ENCODE data around the gene APOL1. TPM values are rescaled to one million over a fixed set of nuclear protein-coding genes. Genes with fewer than 3 reads are reported as not detected.

Gene APOL1
- polyA plus RNA-seq, 1 donor = 7.0 TPM

DNA sequence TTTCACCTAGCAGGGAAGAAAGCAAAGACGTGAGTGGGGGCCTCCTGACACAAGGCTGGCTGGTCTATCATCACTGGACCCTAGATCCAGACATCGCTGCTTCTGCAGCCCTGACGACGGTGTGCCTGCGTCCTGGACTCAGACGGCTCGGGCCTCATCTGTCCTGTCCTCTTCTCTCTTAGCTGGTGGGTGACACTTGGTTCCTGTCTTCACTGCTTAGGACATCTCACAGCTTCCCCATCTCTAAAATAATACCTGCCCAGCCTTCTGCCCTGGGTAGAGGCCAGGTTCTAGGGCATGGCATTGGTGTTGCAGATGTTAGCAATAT is 41.3 kb downstream of the APOL1 start:
- no peak for DNase-seq

DNA sequence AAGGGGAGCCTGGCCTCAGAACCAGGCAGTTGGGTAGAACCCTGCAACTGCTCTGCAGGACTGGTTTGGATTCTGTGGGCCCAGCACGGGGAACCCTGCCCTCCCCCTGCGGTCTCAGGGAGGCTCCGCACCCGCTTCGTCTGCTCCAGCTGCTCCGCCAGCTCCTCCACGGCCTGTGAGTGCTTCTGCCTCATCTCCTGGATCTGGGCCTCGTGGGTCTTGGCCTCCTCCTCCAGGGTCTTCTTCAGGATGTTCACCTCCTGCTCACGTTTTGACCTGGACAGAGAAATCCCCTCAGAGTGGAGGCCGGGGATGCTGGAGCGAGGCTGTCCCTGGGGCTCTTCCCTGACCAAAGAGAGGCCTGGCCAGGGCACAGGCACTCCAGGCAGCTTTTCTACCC is 41.9 kb downstream of the APOL1 start:
- DNase-seq = no peak

DNA sequence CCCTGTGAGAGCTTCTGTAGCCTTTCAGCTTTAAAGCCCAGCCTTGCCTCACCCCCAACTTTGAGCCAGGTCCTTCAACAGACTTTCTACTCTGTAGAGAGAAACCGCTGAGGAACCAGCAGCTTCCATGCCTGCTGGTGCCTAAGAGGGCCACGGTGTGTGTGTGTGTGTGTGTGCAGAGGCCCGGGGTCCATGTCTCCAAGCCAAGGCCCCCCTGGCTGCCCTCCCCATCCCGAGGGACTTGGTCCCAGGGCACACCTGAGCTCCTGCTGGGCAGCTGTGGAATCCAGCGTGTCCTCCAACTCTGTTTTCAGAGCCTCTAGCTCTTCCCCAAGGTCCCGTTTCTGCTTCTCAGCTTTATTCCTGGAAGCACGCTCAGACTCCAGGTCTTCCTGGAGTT is 42.3 kb downstream of the APOL1 start:
- DNase-seq = no peak

DNA sequence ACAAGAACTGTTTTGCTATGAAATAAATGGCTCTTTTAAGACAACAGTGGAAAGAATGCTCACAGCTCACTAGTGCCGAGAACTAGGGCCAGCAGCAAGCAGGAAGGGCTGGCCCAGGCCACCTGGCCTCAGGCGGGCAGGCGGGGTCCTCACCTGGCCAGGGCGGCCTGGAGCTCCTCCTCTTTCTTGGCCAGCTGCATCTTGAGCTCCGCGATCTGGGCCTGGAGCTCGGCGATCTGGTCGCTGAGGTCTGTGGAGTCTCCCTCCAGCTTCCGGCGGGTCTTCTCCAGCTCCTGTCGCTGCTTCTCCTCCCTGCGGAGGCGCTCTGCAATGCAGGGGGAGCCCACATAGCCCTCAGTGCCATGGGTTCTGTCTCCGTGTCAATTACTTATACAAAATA is 43.8 kb downstream of the APOL1 start:
- DNase-seq = no peak

DNA sequence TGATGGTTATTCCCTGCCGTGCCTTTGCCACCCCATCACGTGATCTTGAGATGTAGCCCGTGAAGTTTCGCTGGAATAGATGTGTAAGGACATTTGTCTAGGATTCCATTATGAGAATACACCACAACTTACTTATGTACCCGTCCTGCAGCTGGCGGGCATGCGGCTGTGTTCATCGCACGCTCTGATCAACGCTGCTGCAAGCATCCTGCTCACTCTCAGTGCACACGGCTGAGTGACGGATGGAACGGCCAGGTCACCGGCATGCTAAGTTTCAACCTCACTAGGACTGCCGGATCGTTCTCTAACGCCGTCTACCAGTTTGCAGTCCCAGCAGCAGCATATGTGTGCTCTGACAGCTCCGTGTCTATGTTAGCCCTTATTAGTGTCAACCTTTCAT is 44.6 kb downstream of the APOL1 start:
- DNase-seq = no peak

DNA sequence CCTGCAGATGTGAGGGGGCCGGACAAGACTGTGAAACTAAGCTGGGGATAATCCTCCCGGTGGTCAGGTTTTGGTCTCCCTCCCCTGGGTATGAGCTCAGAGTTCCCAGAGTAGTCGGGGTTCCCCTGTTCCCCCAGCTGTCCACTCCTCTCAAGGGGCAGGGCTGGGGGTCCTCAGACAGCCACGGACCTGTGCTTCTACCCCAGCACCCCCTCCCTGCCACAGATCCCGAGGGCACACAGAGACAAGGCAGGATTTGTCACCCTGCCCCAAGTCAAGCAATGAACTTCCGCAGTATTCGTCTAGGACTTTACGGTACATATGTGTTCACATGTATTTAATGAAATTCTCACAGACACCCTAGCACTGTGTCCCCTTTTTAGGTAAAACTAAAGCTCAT is 45.2 kb downstream of the APOL1 start:
- no peak for DNase-seq

DNA sequence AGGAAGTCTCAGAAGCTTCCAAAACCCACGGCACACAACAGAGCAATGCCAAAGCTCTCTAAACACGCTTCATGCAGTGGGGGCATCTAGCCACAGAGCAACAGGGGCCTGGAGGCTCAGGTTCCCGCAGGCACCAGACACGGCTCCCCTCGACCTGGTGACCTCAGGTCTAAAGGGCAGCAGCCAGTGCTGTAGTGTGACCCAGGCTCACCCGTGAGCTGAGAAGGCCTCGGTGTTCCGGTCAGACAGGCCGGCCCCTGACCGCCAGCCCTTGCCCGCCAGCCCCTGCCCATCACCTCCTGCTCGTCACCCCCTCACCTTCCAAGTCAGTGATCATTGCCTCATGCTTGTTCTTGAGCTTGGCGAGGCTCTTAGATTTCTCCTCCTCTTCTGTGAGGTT is 45.7 kb downstream of the APOL1 start:
- DNase-seq = no peak

DNA sequence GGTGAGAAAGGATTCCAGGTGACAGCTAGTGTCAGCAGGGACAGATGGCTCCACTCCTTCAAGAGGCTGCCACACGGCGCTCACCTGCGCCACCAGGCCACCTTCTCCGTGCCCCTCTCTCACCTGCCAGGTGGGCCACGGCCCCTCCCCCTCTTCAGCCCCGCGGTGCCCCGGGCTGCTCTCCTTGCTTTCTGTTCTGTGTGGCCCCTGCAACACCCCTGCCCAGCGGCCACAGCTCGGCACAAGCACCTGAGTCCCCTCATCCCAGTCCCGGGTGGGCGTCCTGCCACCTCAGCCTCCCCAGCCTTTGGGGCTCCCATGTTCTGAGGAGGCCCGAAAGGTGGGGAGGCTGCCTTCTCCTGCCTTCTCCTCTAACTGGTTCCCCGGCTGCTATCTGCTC is 46.4 kb downstream of the APOL1 start:
- no peak for DNase-seq

DNA sequence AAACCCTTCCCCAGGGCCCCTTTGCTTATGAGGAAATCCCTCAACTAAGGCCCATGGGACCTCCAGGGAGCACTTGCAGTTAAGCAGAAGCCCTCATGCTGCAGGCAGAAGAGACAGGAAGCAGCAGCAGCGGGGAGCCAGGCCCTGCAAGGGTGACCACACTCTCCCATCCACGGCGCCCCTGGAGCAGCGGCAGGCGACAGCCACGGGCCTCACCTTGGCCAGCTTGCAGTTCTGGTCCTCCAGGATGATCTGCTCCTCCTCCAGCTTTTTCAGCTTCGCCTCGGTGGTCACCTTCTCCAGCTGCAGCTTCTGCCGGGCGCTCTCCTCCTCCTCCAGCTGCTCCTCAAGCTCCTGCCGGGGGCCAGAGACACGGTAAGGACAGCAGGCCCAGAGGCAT is 47.0 kb downstream of the APOL1 start:
- DNase-seq = no peak

DNA sequence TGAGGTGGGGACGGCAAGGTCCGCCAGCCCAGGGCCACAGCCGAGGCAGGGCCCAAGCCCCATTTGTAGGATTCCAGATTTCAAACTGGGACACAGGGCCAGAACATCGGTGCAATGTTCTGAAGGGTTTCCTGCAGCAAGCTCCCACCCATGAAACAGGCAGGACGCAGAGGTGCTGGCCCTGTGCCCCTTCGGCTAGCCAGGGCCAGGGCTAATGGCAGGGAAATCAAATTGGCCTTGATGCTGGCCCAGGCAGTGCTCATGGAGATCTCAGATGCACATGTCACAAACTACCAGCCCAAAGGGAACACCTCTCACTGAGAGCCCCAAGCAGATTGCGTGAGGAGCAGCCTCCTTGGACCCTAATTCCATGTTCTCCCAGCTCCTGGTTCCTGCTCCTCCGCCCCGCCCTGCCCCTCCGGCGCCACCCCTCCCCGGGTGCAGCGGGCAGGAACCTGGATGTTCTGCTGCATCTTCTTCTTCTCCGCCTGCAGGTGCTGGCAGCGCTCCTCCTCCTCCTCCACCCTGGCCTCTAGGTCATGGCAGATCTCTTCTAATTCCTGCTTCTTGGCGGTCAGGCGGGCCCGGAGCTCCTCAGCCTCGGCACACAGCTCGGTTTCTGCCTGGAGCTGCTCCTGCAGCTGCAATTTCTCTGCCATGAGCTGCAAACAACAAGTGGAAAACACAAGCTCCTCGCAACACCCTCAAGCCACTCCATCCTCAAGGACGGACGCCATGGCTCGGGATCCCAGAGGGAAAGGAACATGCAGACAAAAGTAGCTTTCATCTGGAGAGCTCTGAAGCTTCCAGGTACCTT is 47.7 kb downstream of the APOL1 start:
- DNase-seq = no peak

DNA sequence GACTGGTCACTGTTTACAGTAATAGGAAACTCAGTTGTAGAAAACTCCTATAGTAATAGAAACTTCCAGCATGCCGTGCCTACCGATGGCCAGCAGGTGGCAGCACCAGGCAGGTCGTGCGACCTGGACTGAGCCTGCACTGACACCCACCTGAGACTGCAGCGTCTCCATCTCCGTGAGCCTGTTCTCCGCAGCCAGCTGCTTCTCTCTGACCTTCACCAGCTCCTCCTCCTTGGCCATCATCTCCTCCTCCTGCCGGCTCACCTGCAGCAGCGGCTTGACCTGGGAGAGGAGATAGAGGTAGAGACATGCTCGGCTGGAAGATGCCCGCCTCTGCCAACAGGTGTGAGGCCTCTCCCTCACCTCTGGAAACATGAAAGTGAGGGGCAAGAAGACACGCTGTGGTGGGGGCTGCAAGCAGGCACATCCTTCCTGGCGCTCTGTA is 48.5 kb downstream of the APOL1 start:
- peak; percentile 73 for DNase-seq

DNA sequence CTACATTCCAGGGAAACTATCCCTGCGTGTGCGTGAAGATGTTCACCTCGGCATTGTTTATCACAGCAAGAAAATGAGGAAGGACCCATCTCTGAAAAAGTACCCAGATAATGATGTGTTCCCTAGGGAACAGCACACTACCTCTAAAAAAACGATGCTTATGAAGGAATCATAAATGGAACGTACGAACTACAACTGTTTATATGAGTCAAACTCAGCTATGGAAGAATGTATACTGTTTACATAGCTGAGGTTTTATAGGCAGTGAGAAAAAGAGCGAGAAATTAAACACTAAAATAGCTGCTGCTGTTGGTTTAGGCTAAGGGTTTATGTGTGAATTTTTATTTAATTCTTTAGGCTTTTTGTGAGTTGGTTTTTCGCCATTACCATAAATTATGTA is 48.9 kb downstream of the APOL1 start:
- no peak for DNase-seq

DNA sequence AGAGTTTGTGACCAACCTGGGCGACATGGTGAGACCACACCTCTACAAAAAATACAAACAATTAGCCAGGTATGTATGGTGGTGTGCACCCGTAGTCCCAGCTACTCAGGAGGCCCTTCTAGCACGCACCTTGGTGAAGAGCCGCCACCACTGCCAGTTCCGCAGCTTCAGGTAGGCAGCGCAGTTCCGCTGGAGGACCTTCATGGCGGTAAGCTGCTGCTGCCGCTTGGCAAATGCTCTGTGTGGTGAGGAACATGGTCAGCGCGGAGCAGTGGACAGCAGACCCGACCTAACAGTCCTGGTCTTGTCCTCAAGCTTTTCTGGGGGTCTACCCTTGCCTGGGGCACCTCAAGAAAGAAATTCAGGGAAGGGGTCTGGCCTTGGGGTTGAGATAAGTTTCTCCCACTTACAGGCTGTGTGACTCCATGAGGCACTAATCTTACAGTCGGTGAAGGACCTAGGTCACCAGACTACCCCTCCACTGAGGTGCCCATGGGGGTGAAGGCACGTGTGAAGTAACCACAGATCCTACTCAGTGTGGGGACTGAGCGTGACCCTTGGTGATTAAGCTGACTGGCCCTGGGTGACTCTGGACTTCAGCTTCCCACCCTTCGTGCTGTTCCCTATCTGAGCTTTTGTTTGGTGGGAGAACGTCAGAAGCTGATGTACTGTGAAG is 49.6 kb downstream of the APOL1 start:
- DNase-seq = no peak

DNA sequence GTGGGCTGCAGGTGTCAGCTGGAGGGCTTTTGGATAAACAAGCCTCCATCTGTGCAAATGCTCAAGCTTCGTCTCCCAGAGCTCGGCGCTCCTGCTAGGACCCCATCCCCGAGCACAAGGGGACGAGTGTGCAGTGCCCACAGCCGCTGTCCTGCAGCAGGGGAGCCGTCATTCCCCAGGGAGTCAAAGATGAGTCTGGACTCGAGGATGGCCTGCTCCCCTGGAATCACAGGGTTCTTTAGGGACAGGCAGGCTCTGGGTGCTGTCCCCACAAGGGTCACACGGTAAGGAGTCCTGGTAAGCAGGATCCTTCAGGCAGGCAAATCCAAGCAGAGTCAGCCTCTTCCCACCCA is 50.2 kb downstream of the APOL1 start:
- DNase-seq = no peak

DNA sequence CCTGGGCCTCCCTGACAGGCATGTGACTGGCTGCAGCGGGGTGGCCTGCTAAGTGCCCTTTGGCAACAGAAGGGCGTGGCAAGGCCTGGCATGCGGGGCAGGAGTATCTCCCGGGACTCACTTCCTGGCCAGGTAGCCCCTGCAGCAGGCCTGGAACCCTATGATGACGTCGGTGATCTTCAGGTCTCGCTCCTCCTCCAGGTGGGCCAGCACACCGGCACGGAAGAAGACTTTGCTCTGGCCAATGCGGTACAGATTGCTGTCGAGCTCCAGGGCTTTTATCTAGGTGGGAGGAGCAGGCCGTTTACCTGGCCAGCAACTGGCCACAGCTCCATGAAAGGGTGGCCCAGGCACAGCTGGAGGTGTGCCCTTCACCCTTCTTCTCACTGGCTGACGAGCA is 50.9 kb downstream of the APOL1 start:
- no peak for DNase-seq

DNA sequence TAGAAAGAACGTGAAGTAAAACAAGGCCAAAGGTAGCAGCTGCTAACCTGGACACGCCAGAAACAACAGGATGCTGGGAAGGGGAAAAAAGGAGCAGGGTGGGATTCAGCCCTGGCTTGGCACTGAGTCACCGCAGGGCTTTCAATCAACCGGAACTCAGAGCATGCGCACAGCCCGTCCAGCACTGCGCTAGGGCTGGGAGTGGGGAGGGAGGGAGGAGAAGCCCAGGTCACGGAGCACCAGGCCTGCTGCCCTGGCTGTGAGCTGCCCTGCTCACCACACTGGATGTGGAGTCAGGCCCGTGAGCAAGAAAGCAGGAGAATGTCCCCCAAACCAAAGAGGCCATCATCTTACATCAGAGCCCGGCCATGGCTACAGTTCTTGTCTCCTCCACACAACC is 51.5 kb downstream of the APOL1 start:
- DNase-seq = no peak

DNA sequence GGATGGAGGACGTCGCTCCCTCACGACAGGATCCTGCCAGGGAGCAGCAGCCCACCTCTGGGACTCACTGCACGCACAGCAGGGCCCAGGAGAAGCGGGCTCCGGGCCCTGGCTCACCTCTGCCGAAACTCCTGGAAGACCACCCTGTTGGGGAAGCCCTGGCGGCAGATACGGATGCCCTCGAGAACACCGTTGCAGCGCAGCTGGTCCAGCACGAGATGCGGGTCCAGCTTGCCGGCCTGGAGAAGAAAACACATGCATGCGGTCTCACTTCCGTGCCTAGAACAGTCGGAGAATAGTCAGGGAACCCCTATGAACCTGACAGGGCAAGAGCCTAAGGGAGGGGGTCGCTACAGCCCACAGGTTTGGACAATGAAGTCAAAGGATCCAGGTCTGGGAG is 52.9 kb downstream of the APOL1 start:
- DNase-seq = no peak

DNA sequence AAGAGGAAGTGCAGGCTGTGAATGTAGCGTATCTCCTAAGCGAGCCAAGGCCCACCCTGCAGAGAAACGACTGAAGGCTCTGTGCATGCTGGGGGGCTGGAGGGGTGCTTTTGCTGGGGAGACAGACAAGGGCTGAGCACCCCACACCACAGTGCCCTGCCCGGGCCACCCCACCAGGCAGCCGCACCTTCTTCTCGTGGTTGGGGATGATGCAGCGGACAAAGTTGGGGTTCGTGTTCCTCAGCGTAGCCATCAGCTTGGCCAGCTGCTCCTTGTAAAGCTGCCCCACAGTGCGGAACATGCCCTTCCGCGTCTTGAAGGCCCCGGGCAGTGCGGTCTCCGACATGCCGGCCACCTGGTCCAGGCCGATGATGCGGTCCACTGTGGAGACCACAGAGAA is 53.3 kb downstream of the APOL1 start:
- DNase-seq = no peak

DNA sequence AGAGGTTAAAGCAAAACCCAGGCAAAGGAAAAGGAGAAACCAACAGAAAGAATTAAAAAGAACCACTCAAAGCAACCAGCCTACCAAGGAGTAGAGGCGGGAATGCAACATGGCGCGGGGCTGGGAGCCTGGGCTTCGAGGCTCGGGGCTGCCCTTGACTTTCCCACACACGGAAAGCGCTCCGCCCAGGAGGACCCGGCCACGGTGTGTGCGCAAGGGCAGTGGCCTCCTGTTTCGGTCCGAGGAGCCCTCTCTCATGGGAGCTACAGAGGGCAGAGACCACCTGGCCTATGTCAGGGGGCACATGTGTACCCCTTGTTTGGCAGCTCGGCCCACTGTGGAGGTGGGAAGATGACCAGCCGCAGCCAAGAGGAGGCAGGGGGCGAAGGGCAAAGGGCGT is 55.9 kb downstream of the APOL1 start:
- no peak for DNase-seq

DNA sequence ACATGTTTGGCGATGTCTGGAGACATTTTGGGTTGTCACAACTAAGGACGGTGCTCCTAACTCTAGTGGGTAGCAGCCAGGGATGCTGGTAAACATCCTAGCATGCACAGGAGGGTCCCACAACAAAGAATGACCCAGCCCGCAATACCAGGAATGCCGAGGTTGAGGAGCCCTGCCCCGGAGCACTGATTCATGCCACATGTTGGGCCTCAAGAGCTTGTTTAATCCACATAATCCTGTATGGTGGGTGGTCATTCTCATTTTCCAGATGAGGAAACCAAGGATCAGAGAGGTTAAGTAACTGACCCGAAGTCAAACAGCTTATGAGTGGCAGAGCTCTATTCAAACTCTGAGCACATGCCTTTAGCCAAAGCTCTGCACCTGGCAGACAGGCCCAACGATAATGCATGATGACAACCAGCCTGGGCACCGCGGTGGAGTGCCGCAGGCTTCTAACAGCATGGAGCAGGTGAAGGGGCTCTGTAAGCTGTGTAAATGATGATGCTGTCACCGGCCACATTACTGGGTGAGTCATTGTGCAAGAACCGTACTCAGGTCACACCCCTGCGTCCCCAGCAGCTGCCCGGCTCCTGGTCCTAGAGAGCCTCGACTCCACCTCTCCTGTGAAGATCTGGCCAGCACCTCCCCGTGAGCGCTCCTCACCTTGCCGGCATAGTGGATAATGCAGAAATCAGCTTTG is 58.6 kb downstream of the APOL1 start:
- DNase-seq = no peak

DNA sequence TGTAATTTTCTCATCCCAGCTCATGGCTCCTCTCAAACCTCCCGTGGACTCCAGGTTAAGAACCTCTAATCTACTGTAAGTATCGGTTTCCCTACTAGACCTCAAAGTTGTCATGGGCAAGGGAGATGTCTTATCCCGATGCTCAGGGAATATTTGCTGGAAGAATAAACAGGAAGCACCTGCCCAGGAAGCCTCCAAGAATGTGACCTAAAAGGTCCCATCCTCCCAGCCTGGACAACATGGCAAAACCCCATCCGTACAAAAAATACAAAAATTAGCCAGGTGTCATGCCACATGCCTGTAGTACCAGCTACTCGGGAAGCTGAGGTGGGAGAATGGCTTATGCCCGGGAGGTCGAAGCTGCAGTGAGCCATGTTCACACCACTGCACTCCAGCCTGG is 62.4 kb downstream of the APOL1 start:
- DNase-seq = no peak

DNA sequence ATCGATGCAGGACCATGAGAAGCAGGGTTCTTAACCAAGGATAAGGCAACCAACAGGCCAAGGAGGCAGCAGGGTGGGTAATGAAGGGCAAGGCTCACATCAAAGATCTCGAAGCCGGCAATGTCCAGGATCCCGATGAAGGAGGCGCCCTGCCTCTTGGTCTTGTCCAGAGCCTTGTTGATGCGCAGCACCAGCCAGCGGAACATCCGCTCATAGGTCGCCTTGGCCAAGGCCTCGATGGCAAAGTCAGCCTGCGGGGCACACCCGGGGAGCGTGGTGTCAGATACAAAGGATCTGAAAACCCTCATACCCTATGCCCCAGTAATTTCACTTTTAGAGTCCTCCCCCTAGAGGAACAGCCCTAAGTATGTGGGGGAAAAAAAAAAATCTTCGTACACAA is 63.5 kb downstream of the APOL1 start:
- DNase-seq = no peak

Data from hindlimb muscle (tissue), 1 donor.